Loucy (cell line): ENCODE results near the gene PPARG.

Experiments used
- H2AFZ ChIP-seq: fragments of 200-600 bp; sonication (generic); 2 replicates; pipeline ENCODE4 v1.6.0; 2016; ENCODE audit warnings: antibody characterized with exemption, mild to moderate bottlenecking, low read length, moderate library complexity
- H3F3A ChIP-seq: fragments of 200-600 bp; 2 replicates; pipeline ENCODE4 v1.6.0; 2016; ENCODE audit warnings: antibody characterized with exemption, low read depth, mild to moderate bottlenecking
- H3K27me3 ChIP-seq: fragments of 200-600 bp; sonication (generic); 2 replicates; pipeline ENCODE4 v1.6.1; 2014; ENCODE audit warnings: low read length, mild to moderate bottlenecking; ENCODE audit not compliant: insufficient read depth, poor library complexity, severe bottlenecking
- H3K36me3 ChIP-seq: fragments of 200-600 bp; sonication (generic); 2 replicates; pipeline ENCODE4 v1.6.1; 2016; ENCODE audit warnings: low read length; ENCODE audit not compliant: insufficient read depth
- H3K4me1 ChIP-seq: fragments of 200-600 bp; sonication (generic); 2 replicates; pipeline ENCODE4 v1.5.1; 2014; ENCODE audit warnings: low read length, mild to moderate bottlenecking; ENCODE audit not compliant: insufficient read depth, poor library complexity, severe bottlenecking
- H3K4me2 ChIP-seq: fragments of 200-600 bp; sonication (generic); 2 replicates; pipeline ENCODE4 v1.6.0; 2014; ENCODE audit warnings: antibody characterized with exemption, low read length, low read depth, mild to moderate bottlenecking; ENCODE audit not compliant: poor library complexity, severe bottlenecking
- H3K4me3 ChIP-seq: fragments of 200-600 bp; sonication (generic); 2 replicates; pipeline ENCODE4 v1.5.1; 2014; ENCODE audit warnings: low read length, mild to moderate bottlenecking, mixed read lengths; ENCODE audit not compliant: poor library complexity, severe bottlenecking
- H3K79me2 ChIP-seq: fragments of 200-600 bp; sonication (generic); 2 replicates; pipeline ENCODE4 v1.6.1; 2014; ENCODE audit warnings: low read length; ENCODE audit not compliant: insufficient read depth
- H3K9ac ChIP-seq: fragments of 200-600 bp; sonication (generic); 2 replicates; pipeline ENCODE4 v1.6.0; 2014; ENCODE audit warnings: mild to moderate bottlenecking, low read depth, low read length, moderate library complexity; ENCODE audit not compliant: poor library complexity, severe bottlenecking
- H3K9me2 ChIP-seq: fragments of 200-600 bp; sonication (generic); replicated peaks from 2 replicates; pipeline ENCODE4 v1.6.1; 2016; ENCODE audit warnings: low read depth, low read length, mixed read lengths
- H3K9me3 ChIP-seq: fragments of 200-600 bp; sonication (generic); 2 replicates; pipeline ENCODE4 v1.6.1; 2014; ENCODE audit warnings: mild to moderate bottlenecking, antibody characterized with exemption, low read length, low read depth; ENCODE audit not compliant: insufficient read depth
- H4K20me1 ChIP-seq: fragments of 200-600 bp; sonication (generic); 2 replicates; pipeline ENCODE4 v1.6.0; 2014; ENCODE audit warnings: antibody characterized with exemption, low read length, mild to moderate bottlenecking; ENCODE audit not compliant: insufficient read depth, poor library complexity, severe bottlenecking
- CTCF ChIP-seq: fragments of 200-600 bp; sonication (generic); conservative IDR thresholded peaks from 2 replicates; pipeline ENCODE4 v1.5.1; 2014; ENCODE audit warnings: mild to moderate bottlenecking, antibody characterized with exemption, low read length
- EZH2phosphoT487 ChIP-seq: fragments of 200-600 bp; IDR thresholded peaks from 2 replicates; pipeline ENCODE4 v1.6.1; 2018; ENCODE audit warnings: antibody characterized with exemption, mild to moderate bottlenecking, moderate library complexity, borderline replicate concordance

The PPARG gene

DNA sequence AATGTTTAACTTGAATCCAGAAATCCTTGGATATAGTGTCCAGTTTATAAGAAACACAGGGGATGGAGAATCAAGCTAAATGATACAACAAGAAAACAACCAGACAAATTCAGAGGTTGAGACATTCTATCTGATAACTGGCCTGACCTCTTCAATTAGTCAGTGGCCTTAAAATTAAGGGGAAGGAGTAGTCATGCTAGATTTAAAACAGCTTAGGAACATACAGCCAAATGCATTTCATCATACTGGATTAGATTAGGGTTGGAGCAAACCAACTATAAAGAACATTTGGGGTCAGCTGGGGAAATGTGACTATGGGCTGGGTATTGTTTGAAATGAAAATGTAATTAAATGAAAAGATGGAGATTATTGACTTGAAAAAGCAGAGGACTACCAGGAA lies 53.3 kb downstream of the PPARG start:
- H3K9me2 ChIP-seq = no peaks in the 10 kb centered on the region
- no peaks in the 10 kb centered on the region for H3K27me3 ChIP-seq
- no peak overlapping the region for H3K4me2 ChIP-seq
- H3K36me3 ChIP-seq = no peaks in the 10 kb centered on the region
- TF ChIP-seq EZH2phosphoT487 = no peak
- no peak for TF ChIP-seq CTCF
- H3K79me2 ChIP-seq = no peaks in the 10 kb centered on the region
- H3K4me3 ChIP-seq = no peak overlapping the region
- H3K9ac ChIP-seq = no peak overlapping the region
- no peaks in the 10 kb centered on the region for H3F3A ChIP-seq
- no peaks in the 10 kb centered on the region for H4K20me1 ChIP-seq
- no peak overlapping the region for H2AFZ ChIP-seq
- peaks cover 24% of the 10 kb centered on the region for H3K4me1 ChIP-seq
- H3K9me3 ChIP-seq = no peaks in the 10 kb centered on the region

GRCh38 chr3:12343047-12343501 lies 54.2 kb downstream of the PPARG start:
- Histone ChIP-seq H3K4me1 (peaks cover 20% of the 10 kb centered on the region), H3K4me3 (no peak overlapping the region), H3K79me2 (no peaks in the 10 kb centered on the region), H3K9me2 (no peaks in the 10 kb centered on the region), H3F3A (no peaks in the 10 kb centered on the region), H3K9me3 (no peaks in the 10 kb centered on the region), H4K20me1 (no peaks in the 10 kb centered on the region), H3K36me3 (no peaks in the 10 kb centered on the region), H3K4me2 (no peak overlapping the region), H3K27me3 (no peaks in the 10 kb centered on the region), H3K9ac (no peak overlapping the region), H2AFZ (no peak overlapping the region)
- TF ChIP-seq CTCF = no peak
- TF ChIP-seq EZH2phosphoT487 = no peak

DNA sequence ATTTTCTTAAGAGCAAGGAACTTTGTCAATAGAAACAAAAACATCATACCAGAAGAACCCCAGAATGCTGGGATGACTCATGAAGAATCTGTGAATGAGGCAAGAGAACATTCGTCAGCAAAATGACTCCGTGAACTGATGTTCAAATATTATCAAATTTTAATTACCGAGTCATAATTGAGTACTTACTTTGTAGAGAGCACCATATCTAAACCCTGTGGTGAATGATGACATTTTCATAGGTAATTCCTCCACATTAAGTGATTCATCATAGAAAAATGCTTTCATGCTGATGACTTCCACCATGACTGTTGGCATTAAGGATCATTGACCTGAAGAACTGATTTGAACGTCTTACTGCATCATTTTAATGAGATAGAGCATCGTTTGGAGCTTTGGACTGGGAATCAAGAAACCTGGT lies 56.3 kb downstream of the PPARG start:
- Histone ChIP-seq H3K4me2 (peak overlapping the region; percentile 39), H3K79me2 (no peaks in the 10 kb centered on the region), H3K4me3 (no peak overlapping the region), H3K27me3 (no peaks in the 10 kb centered on the region), H3K9me2 (no peaks in the 10 kb centered on the region), H3K36me3 (no peaks in the 10 kb centered on the region), H3K9ac (no peak overlapping the region), H3F3A (no peaks in the 10 kb centered on the region), H3K9me3 (no peaks in the 10 kb centered on the region), H3K4me1 (peaks cover 20% of the 10 kb centered on the region), H4K20me1 (no peaks in the 10 kb centered on the region), H2AFZ (no peak overlapping the region)
- TF ChIP-seq CTCF = no peak
- TF ChIP-seq EZH2phosphoT487 = no peak
